Stimulated activated CD8-positive, alpha-beta memory T cell treated with anti-CD3 and anti-CD28 coated beads, Interleukin-2, amount 100 ng/mL, for 1 hour (primary cell): ENCODE data around the gene CALR.

Source experiments
- DNase-seq, 2 donors: peaks; one replicate each; pipeline ENCODE4 v3.0.0-alpha.2; 2020; ENCODE audit warnings: low read depth in 2 of 2

Gene CALR

GRCh38 chr19:12979974-12980373, 41.6 kb downstream of the CALR start:
- DNase-seq, result no peak

GRCh38 chr19:12982648-12983047, 44.2 kb downstream of the CALR start:
- no peak for DNase-seq

- no peak for DNase-seq
Observed at GRCh38 chr19:12983091-12983490, 44.7 kb downstream of the CALR start.

- peak; percentile 65 to 68 for DNase-seq
Observed at GRCh38 chr19:12983542-12984142, 45.2 kb downstream of the CALR start.

GRCh38 chr19:12984143-12984627, 45.8 kb downstream of the CALR start:
- no peak for DNase-seq

- no peak for DNase-seq
Observed at GRCh38 chr19:12984683-12985048, 46.3 kb downstream of the CALR start.

GRCh38 chr19:12985049-12985776, 46.8 kb downstream of the CALR start:
- no peak for DNase-seq

- no peak for DNase-seq
Observed at GRCh38 chr19:12986726-12987125, 48.3 kb downstream of the CALR start.

GRCh38 chr19:12987190-12987589, 48.8 kb downstream of the CALR start:
- no peak for DNase-seq

GRCh38 chr19:12987781-12988180, 49.4 kb downstream of the CALR start:
- no peak for DNase-seq

- no peak for DNase-seq
Observed at GRCh38 chr19:12990431-12990830, 52.0 kb downstream of the CALR start.

- no peak for DNase-seq
Observed at GRCh38 chr19:12990853-12991252, 52.4 kb downstream of the CALR start.

GRCh38 chr19:12991296-12991695, 52.9 kb downstream of the CALR start:
- no peak for DNase-seq

GRCh38 chr19:12992729-12993128, 54.3 kb downstream of the CALR start:
- DNase-seq, result no peak

GRCh38 chr19:12993562-12993961, 55.2 kb downstream of the CALR start:
- DNase-seq, result no peak
